Liver (tissue), 3 donors: ENCODE results near the gene PGM3.

Experiments used
- CTCF ChIP-seq: fragments of 150-350 bp; IDR thresholded peaks from 2 replicates; pipeline ENCODE4 v1.5.1; 2017; ENCODE audit warnings: improper control_type of control experiment, low read depth, low read length; ENCODE audit not compliant: missing input control
- EGR1 ChIP-seq, 2 donors: IDR thresholded peaks; 2 replicates each; pipeline ENCODE4 v1.6.1; 2016 to 2018; ENCODE audit warnings: antibody characterized with exemption in 2 of 2, low read depth in 2 of 2
- JUND ChIP-seq, 2 donors: IDR thresholded peaks; 2 replicates each; pipeline ENCODE4 v1.6.1; 2016; ENCODE audit warnings: antibody characterized with exemption in 2 of 2
- TF ChIP-seq, protein P1 (sequence below): IDR thresholded peaks from 2 replicates; pipeline ENCODE4 v1.6.1; 2016; ENCODE audit warnings: antibody characterized with exemption
- donor health status: healthy.
- donor health status: healthy.

DNA sequence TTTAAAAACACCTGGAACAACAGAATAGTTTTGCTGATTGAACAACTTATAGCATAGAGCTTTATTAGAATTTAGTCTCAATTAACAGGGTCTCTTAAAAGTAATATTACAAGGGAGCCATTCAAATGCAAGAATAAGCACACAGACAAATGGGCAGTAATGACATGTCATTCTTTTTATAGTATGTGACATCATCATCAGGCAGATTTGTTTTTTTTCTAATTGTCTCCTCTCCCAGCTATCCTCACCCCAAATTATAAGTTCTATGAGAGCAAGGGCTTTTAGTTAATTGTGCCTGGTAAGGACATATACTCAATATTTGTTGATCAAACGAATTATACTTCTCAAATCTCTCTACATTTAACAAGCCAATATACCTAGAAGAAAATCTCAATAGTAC is 11.0 kb downstream of the PGM3 start:
- TF ChIP-seq EGR1 (IDR thresholded peaks at IDR 0.05; ENCODE audit: low read depth in 2 of 2) (no peak), CTCF (no peak), JUND (IDR thresholded peaks at IDR 0.05) (no peak)
- TF ChIP-seq, protein P1, sequence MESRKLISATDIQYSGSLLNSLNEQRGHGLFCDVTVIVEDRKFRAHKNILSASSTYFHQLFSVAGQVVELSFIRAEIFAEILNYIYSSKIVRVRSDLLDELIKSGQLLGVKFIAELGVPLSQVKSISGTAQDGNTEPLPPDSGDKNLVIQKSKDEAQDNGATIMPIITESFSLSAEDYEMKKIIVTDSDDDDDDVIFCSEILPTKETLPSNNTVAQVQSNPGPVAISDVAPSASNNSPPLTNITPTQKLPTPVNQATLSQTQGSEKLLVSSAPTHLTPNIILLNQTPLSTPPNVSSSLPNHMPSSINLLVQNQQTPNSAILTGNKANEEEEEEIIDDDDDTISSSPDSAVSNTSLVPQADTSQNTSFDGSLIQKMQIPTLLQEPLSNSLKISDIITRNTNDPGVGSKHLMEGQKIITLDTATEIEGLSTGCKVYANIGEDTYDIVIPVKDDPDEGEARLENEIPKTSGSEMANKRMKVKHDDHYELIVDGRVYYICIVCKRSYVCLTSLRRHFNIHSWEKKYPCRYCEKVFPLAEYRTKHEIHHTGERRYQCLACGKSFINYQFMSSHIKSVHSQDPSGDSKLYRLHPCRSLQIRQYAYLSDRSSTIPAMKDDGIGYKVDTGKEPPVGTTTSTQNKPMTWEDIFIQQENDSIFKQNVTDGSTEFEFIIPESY, result no peak
